Measurements from ENCODE around the gene DCBLD2. TPM values are rescaled to one million over a fixed set of nuclear protein-coding genes. Genes with fewer than 3 reads are reported as not detected.

The DCBLD2 gene
- total and polyA plus RNA-seq, 2 of the 13 experiments (the other 11 are each of a cell fraction or from before 2014, with no cell fraction given) = 43.8 to 56.9 TPM

DNA sequence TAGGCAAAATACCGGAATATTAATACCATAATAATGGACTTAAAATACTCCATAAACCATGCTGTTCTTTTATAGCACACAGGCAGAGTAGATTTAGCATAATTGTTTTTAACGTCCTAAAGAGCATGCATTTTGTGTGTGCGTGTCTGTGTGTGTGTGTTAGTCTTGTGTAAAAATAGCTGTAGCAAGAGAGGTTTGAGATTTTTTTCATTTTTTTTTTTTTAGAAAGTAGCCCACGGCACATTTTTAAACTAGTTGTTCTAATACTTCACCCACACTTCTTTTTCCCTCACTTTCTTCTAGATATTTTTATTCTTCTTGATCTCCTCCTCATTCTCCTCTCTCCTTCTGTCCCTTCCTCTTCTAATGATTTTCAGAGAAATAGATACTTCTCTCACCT, 145.9 kb downstream of the DCBLD2 start:
- no peak overlapping the region for H3K4me3 ChIP-seq (replicated peaks in 1 of 3; ENCODE audit: insufficient read depth in 1 of 3, low read depth in 2 of 3, low read length in 3 of 3)
- no peaks in the 10 kb centered on the region for H3K27me3 ChIP-seq (ENCODE audit: control insufficient read depth in 1 of 2, insufficient read depth in 2 of 2, low read length in 2 of 2)
- no peak for FAIRE-seq
- H3K4me2 ChIP-seq (ENCODE audit: low read depth, low read length) = no peak overlapping the region
- H3K4me1 ChIP-seq (ENCODE audit: insufficient read depth, low read length) = peaks cover 9% of the 10 kb centered on the region
- H3K27ac ChIP-seq (ENCODE audit: extremely low read length, insufficient read depth, low read length) = no peak overlapping the region
- no peak overlapping the region for H3K9ac ChIP-seq (ENCODE audit: insufficient read depth, low read depth, low read length)
- intact Hi-C loops (cut with micrococcal nuclease; ENCODE audit: unreplicated experiment) = no loop called here
- peaks cover 2 to 9% of the 10 kb centered on the region in 2 experiments; a peak in 4 of 5 replicates for H3K36me3 ChIP-seq (replicated peaks in 1 of 2; ENCODE audit: control insufficient read depth in 1 of 2, insufficient read depth in 2 of 2, low read length in 2 of 2)
- CTCF ChIA-PET (ENCODE audit: low intra/inter-chr PET ratio, low total read pairs) = no interaction called here
- peaks cover 34% of the 10 kb centered on the region for H3K79me2 ChIP-seq (ENCODE audit: insufficient read depth, low read length)
- no TSS peak for BruUV-seq (replicated peaks)
- H2AFZ ChIP-seq (ENCODE audit: low read length) = no peak overlapping the region
- no peak for ATAC-seq
- POLR2A ChIA-PET = no interaction called here
- in situ Hi-C loops (cut with HindIII; ENCODE audit: extremely low pct_ligation_motif_present, low pct_unique_long_range_greater_than_20kb) = no loop called here
- 95% methylated on average over 4 of the region's 4 CpGs for WGBS (ENCODE audit: low lambda C conversion rate)
- DNase-seq (ENCODE audit: low spot score) = no peak
- no peak for TF ChIP-seq ZNF24 (IDR thresholded peaks at IDR 0.05)
- TF ChIP-seq ARNT (IDR thresholded peaks at IDR 0.05) = no peak
- TF ChIP-seq, protein P1, sequence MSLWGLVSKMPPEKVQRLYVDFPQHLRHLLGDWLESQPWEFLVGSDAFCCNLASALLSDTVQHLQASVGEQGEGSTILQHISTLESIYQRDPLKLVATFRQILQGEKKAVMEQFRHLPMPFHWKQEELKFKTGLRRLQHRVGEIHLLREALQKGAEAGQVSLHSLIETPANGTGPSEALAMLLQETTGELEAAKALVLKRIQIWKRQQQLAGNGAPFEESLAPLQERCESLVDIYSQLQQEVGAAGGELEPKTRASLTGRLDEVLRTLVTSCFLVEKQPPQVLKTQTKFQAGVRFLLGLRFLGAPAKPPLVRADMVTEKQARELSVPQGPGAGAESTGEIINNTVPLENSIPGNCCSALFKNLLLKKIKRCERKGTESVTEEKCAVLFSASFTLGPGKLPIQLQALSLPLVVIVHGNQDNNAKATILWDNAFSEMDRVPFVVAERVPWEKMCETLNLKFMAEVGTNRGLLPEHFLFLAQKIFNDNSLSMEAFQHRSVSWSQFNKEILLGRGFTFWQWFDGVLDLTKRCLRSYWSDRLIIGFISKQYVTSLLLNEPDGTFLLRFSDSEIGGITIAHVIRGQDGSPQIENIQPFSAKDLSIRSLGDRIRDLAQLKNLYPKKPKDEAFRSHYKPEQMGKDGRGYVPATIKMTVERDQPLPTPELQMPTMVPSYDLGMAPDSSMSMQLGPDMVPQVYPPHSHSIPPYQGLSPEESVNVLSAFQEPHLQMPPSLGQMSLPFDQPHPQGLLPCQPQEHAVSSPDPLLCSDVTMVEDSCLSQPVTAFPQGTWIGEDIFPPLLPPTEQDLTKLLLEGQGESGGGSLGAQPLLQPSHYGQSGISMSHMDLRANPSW (CRISPR knock-in tag; IDR thresholded peaks at IDR 0.05; ENCODE audit: borderline replicate concordance) = no peak
- TF ChIP-seq TIGD3 (CRISPR knock-in tag; IDR thresholded peaks at IDR 0.05; ENCODE audit: borderline replicate concordance) = no peak
- TF ChIP-seq EHMT2 (IDR thresholded peaks at IDR 0.05; ENCODE audit: borderline replicate concordance, low read depth, low read length) = no peak
- no peak for TF ChIP-seq ZNF616 (CRISPR knock-in tag; IDR thresholded peaks at IDR 0.05; ENCODE audit: low read depth)
- TF ChIP-seq GATAD1 (CRISPR knock-in tag; IDR thresholded peaks at IDR 0.05) = no peak
- no peaks in the 10 kb centered on the region; the same call in 1 of the 2 replicates for H4K20me1 ChIP-seq (ENCODE audit: insufficient read depth, low read length)
- no peaks in the 10 kb centered on the region for H3K9me3 ChIP-seq (ENCODE audit: low read length)

Data from HepG2 (cell line).